HG02588 (cell line): ENCODE results near the gene ME2.
"Not testable (repeated sequence)": the region's sequence is repeated elsewhere in the genome, so short reads cannot be mapped to it uniquely, and the experiment has no call there.

ENCODE experiments used
- ATAC-seq: cut with Tn5 transposase; IDR thresholded peaks from one replicate; pipeline ENCODE4 v1.9.1; 2021; ENCODE audit warnings: mild to moderate bottlenecking, moderate library complexity; ENCODE audit not compliant: unreplicated experiment

Gene ME2

DNA sequence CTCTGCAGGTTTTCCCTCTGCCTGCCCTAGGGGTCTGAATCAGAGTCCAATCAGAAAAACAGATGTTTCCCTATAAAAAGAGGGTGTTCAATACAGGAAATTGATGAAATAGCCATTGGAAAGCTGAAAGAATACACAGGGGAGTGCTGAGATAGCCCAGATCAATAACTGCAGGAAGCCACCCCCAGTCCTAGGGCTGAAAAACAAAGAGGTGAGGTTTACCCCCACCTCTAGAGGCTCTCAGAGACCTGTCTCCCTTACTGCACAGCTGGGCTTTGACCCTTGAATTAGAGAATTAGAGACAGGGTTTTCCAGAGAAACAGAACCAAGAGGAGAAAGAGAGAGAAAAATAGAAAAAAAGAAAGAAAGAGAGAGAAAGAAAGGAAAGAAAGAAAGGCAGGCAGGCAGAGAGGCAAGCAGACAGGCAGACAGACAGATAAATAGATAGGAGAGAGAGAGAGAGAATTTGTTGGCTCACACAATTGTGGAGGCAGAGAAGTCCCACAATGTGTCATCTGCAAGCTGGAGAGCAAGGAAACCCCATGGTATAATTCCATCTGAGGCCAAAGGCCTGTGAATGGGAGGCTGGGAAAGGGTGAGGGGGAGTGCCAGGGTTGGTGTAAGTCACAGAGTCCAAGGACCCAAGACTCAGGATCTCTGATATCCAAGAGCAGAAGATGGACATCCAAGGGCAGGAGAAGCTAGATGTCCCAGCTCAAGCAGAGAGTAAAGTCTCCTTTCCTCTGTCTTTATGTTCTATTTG is 18.9 kb upstream of the ME2 start:
- no peak for ATAC-seq

- no peak for ATAC-seq
These were observed 17.3 kb upstream of the ME2 start for GRCh38 chr18:50861617-50862016.

- no peak for ATAC-seq
These were observed 16.5 kb upstream of the ME2 start for GRCh38 chr18:50862401-50862800.

DNA sequence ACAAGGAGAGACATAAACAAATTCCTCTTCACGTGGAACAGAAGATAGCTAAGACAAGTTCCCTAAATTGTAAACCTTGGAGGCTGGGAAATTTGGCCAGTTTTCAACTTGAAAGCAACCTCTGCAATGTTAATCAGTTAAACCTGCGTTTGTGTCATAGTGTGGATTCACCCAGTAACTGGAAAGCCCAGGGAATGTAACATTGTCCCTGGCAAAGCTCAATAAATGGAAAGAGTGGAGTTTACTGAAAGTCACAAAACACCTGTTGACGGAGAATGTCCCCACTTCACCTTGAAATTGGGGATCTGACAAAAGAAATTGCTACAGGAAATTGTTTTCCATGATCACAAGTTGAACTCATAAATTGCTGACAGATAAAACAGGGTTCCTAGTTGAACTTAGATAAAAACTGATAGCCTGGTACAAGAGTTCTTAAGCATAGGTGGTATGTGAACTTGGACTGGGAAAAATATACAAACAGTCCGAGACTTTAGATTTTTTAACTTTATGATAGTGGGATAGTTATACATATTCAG is 15.0 kb upstream of the ME2 start:
- ATAC-seq, result no peak

DNA sequence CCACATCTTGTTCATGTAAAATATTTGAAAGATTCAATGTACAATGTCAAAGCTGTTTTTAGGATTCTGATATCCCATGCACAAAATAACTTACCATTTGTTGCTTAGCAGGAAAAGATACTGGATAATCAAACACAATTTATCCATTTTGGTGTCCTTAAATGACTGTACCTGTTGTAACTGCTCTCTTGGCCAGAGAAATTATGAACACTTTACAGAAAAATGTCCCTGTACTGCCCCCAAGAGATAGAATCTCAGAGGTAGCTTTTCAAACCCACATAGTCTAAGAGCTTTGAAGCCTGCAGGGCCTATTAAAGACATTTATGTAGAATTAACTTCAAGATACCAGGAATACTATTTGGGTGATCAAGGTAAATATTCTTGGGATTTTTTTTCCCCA is 12.2 kb upstream of the ME2 start:
- ATAC-seq, result no peak

DNA sequence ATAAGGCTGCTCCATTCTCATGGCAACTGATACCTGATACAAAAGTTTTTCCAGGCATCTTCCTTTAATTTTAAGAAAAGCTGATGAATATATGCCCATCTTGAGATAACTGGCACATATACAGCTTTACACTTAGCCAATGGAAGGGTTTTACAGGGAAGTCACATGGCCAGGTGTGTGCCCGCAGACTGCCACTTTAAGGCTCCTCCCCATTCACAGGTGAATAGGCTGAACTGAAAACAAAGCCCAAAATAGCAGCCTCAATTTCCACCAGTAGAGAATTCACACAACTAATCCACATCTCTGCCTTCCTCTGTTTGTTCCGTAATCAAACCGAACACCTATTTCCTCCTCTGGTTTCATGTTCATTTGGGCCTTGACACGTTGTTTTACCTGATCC is 9.8 kb upstream of the ME2 start:
- ATAC-seq, result no peak

- no peak for ATAC-seq
These were observed 8.6 kb upstream of the ME2 start for GRCh38 chr18:50870138-50870845.

DNA sequence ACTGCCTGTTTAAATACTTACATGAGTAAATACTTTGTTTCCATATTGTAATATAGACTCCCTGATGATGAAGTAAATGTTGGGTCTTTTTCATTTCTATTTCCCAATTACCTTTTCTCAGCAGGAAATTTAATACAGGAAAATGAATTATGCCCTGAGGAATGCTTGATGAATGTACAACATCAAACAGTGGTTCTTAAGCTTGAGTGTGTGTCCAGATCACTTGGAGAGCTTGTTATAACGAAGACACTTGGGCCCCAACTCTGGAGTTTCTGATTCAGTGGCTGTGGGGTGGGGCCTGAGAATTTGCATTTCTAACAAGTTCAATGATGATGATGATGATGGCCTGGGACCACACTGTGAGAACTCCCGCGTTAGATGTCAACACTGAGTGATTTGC is 7.1 kb upstream of the ME2 start:
- ATAC-seq, result no peak

DNA sequence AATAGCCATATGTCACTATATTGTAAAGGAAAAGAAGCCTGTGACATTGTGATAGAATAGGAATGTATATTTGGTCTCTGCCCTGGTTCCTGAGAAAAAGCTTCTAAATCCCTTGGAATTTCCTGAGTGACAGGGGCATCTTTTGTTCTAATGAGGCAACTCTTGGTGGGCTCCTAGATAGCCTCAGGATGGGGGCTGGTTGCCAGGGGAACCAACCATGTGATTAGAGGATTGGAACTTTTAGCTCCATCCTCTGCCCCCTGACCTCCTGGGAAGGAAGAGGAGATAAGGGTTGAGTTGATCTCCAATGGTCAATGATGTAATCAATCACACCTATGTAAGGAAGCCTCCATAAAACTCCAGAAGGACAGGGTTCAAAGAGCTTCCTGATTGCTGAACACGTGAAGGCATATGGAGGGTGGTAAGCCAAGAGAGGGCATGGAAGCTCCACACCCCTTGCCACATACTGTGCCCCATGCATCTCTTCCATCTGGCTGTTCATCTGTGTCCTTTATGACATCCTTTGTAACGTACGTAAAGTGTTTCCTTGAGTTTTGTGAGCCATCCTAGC is 2.9 kb upstream of the ME2 start:
- no peak for ATAC-seq

GRCh38 chr18:50877545-50878265 is 1.2 kb upstream of the ME2 start:
- ATAC-seq, result no peak

DNA sequence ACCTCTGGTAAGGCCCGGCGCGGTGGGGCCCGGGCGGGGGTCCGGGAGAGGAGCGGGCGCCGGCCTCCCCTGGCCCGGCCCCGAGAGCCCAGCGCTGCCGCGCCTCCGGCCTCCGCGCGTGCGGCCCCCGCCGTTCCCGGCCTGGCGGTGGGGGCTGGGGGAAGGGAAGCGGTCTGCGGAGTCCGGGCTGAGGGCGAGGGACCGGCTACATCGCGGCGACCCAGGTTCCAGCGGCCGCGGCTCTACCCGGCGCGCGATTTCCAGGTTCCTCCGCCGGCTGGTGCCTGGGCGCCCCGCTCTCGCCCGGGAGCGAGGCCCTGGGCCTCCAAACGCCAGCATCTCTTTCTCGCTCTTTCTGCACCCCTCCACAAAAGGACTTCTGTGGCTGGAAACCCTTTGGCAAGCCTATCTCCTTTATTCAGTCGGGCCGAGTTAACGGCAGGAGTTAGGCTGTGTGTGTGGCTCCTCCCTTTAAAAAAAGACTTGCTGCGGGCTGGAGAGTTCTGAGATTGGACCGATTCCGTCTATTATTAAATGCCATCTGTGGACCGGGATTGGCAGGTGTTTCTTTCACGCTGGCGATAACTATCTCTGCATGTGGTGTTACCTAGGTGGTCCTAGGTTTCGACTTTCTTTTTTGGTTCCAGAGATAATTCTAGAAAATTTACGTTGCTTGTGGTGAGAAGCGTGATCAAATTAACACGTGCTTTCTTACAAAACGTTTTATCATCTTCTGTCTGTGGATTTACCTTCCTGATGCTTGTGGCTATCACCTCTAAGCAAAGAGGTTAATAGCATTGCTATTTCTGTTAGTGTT is 592 bp downstream of the ME2 start:
- ATAC-seq, result peak; percentile 6

DNA sequence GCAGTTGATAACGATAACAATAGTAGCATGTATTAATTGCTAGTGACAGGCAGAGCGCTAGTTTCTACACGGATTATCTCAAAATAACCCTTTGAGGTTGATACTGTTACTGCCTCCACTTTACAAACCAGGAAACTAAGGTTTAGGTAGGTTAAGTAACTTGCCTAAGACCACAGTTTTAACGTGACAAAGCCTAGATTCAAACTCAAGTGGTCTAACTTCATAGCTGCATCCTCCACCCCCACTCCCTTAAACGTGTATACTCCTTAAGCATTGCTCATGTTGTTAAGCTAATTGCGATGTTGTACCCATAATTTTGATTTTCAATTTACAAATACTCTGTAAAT is 1.2 kb downstream of the ME2 start:
- ATAC-seq, result no peak

GRCh38 chr18:50880944-50881343 is 2.0 kb downstream of the ME2 start:
- not testable (repeated sequence) for ATAC-seq

DNA sequence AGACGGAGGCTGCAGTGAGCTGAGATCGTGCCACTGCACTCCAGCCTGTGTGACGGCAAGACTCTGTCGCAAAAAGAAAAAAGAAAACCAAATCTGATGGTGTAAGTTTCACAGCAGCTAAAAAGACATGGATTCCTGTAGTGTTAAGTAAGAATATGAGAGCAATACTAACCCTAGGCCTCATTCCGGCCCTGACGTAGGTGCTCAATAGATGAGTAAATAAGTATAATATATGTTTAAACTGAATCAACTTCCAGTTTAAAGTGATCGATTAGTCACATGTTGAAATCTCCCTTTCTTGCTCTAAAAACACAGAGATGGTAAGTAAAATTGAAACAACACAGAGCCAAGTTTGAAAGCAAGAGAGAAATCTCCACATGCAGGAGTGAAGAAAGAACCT is 8.0 kb downstream of the ME2 start:
- ATAC-seq, result no peak

DNA sequence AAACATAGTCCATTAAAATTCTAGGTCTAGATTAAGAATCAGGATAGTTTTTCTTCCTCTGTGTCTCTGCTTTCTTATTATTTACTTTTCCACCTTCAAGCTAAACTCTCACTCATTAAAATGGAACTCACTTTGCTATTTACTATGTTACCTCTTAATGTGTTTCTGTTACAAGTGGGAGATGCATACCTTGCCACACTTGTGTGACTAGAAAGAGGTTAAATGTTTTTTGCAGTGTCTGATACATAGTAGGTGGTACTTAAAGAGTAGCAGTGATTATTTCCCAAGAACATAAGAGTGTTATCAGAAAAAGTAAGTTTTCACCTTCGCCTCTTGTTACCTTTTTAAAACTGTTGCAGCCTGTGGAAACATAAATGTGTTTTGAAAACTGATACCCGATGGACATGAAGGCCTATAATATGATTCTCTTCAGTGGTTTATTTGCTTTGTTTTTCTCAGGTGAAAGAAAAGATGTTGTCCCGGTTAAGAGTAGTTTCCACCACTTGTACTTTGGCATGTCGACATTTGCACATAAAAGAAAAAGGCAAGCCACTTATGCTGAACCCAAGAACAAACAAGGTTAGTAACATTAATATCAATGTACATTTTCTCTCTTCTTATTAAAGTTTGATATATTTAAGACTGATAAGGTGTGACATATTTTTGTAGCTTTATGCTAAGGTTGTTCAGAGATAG is 16.6 kb downstream of the ME2 start:
- no peak for ATAC-seq

DNA sequence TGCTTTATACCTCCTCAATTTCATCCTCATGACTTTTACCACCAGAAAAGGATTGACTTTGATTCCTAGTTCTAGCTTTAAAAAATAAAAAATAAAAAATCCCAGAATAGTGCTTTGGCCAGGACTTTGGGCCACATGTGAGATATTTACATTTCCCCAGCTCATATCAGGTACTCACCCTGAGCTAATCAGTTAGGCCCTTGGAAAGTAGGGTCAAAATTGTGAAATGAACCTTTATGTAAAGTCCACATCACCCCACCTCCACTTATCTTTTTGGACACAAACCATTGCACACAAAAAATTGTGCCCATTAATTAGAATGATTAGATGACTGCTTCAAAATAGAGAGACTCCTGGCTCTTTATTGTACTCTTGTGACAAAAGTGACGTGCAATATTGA is 17.2 kb downstream of the ME2 start:
- no peak for ATAC-seq

DNA sequence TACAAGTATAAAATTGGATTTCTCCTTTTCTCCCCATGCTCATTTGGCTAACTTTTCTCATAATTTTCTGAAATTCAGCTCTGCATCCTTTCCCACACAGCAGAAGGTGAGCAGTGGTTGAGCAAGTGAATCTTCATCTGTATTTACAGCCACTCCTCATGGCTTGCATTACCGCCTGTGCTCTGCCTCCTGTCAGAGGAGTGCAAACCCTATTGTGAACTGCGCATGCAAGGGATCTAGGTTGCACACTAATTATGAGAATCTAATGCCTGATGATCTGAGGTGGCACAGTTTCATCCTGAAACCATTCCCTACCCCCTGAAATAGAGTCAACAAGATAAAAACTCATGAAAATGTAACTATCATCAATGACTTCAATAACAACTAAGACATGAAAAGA is 20.0 kb downstream of the ME2 start:
- ATAC-seq, result no peak

DNA sequence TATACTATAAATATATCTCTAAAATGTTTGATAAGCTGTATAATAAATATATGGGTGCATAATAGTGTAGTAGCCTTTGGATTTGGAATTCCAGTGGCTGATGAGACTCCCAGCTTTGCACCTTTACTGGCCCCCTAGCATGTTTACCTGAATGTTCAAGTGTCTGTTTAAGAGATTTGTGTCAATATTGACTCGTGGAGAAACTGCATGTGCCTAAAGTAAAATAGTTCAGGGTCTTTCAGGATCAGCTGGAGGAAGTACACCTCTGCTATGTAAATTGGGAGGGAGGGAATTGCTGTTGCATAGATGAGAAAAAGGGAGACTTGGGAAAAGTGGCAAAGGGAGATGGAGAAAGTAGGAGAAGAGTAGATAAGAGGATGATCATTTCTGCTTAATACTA is 23.9 kb downstream of the ME2 start:
- no peak for ATAC-seq

DNA sequence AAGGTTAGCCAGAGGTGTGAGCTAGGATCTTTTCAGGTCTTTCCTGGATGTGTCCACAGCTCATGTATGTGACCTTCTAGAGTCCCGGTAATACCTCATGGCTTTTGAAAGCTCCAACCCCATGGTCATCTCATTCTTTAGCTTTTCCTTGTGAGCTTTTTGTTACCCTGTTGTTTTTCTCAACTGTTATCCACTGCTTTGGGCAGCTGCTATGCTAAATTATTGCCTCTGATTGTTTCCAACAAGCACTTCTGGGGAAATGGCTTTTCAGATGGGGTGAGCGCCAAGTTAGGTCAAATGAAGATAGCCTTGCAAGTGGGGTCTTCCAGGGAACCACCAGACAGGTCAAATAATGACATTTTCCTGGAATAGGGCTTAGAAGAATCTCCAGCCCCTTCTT is 27.9 kb downstream of the ME2 start:
- no peak for ATAC-seq

DNA sequence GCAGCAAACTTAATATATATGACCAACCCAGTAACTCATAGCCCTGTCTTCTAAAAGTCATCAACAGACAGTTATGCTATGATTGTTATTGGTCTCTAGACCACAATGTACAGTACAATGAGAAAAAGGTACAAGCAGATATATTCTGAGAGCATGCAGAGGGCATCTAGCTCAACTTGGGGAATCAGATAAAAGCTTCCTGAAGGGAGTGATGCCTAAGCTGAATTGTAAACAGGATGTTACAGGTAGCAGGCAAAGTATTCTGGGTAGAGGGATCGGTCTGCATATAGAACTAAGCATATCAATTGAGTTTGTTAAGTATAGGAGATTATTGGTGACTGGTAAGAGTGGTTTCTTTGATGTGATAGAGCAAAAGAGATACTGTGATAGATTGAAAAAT is 30.3 kb downstream of the ME2 start:
- no peak for ATAC-seq
